ENCODE results near the gene TUBGCP2. TPM values are rescaled to one million over a fixed set of nuclear protein-coding genes. Genes with fewer than 3 reads are reported as not detected.

TUBGCP2 gene
- total RNA-seq, 1 donor from 2014 or later, result 56.2 TPM

DNA sequence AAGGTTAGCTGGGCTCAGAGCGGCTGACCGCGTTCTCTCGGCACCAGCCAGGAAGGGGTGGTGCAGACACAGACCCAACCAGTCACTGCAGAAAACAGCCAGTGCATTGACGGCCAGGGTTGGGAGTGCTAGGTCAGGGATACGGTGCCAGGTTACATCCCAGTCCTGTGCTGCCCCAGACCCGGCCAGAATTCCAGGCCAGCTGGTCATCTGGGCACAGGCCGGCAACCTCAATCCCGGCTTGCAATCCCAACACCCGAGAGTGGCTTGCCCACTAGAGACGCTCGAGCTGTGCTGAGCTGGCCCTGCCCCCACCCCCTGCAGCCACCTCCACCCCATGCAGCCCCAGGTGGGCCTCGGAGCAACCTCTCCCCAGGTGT lies 42.3 kb upstream of the TUBGCP2 start:
- no peak for TF ChIP-seq EZH2 (IDR thresholded peaks at IDR 0.05; ENCODE audit: insufficient read depth, low read length)
- TF ChIP-seq, protein P1, sequence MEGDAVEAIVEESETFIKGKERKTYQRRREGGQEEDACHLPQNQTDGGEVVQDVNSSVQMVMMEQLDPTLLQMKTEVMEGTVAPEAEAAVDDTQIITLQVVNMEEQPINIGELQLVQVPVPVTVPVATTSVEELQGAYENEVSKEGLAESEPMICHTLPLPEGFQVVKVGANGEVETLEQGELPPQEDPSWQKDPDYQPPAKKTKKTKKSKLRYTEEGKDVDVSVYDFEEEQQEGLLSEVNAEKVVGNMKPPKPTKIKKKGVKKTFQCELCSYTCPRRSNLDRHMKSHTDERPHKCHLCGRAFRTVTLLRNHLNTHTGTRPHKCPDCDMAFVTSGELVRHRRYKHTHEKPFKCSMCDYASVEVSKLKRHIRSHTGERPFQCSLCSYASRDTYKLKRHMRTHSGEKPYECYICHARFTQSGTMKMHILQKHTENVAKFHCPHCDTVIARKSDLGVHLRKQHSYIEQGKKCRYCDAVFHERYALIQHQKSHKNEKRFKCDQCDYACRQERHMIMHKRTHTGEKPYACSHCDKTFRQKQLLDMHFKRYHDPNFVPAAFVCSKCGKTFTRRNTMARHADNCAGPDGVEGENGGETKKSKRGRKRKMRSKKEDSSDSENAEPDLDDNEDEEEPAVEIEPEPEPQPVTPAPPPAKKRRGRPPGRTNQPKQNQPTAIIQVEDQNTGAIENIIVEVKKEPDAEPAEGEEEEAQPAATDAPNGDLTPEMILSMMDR (IDR thresholded peaks at IDR 0.05; ENCODE audit: insufficient read depth, low read depth, low read length), result no peak
- H3K27ac Mint-ChIP-seq (ENCODE audit: unreplicated experiment), result no peak overlapping the region
- no peak overlapping the region for H3K4me3 Mint-ChIP-seq (ENCODE audit: unreplicated experiment)
- H3K9ac ChIP-seq (ENCODE audit: low read length), result no peak overlapping the region
- H2AFZ ChIP-seq (ENCODE audit: low read depth, low read length), result no peak overlapping the region
- H3K27me3 ChIP-seq (ENCODE audit: insufficient read depth, low read length), result no peaks in the 10 kb centered on the region
- no peaks in the 10 kb centered on the region for H3K9me3 Mint-ChIP-seq (ENCODE audit: unreplicated experiment)
- no peaks in the 10 kb centered on the region for H3K36me3 ChIP-seq (ENCODE audit: insufficient read depth, low read length)
- no peaks in the 10 kb centered on the region for H3K27me3 Mint-ChIP-seq (ENCODE audit: low read depth, unreplicated experiment)
- H3K4me1 Mint-ChIP-seq (ENCODE audit: low read depth, unreplicated experiment), result no peaks in the 10 kb centered on the region
- H4K20me1 ChIP-seq (ENCODE audit: insufficient read depth, low read length), result no peaks in the 10 kb centered on the region
- no peaks in the 10 kb centered on the region for H3K4me1 ChIP-seq (ENCODE audit: insufficient read depth, low read length)
- DNase-seq (ENCODE audit: low read depth) (no peak), FAIRE-seq (no peak)
- no peaks in the 10 kb centered on the region for H3K36me3 Mint-ChIP-seq (ENCODE audit: low read depth, unreplicated experiment)
- no peaks in the 10 kb centered on the region for H3K79me2 ChIP-seq (ENCODE audit: insufficient read depth, low read length)
- no peaks in the 10 kb centered on the region for H3K9me3 ChIP-seq (ENCODE audit: insufficient read depth, low read depth, low read length)
- H3K4me3 ChIP-seq (ENCODE audit: insufficient read depth, low read depth, low read length), result no peak overlapping the region
- H3K27ac ChIP-seq (ENCODE audit: low read depth, low read length), result no peak overlapping the region
- H3K4me2 ChIP-seq (ENCODE audit: low read length), result no peak overlapping the region

DNA sequence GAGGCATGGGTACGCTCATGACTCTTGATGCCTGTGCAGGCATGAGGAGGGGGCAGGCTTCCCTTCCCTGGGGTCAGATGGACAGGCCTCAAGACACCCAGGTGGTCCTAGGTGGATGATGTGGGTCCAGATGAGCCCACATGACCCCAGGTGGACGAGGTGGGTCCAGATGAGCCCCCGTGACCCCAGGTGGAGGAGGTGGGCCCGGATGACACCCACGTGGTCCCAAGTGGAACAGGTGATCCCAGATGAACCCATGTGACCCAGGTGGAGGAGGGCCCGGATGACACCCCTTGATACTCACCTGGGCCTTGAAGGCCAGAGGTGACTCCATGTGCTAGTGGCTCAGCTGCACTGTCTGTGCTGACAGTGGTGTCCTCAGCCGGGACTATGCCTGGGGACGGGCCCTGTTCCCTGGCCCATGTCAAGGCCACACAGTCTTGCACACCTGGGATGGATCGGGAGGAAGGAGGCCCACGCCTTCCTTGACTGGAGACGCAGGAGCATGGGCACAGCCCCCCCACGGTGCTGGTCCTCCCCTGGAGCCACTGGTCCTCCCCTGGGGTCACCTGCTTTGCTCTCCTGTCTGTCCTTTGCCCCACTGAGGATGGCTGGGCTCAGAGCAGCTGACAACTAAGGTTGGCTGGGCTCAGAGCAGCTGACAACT lies 41.7 kb upstream of the TUBGCP2 start:
- FAIRE-seq, result no peak
- Histone ChIP-seq H4K20me1 (ENCODE audit: insufficient read depth, low read length) (no peaks in the 10 kb centered on the region), H3K9ac (ENCODE audit: low read length) (no peak overlapping the region), H3K9me3 (ENCODE audit: insufficient read depth, low read depth, low read length) (no peaks in the 10 kb centered on the region), H3K4me2 (ENCODE audit: low read length) (no peak overlapping the region), H3K27ac (ENCODE audit: low read depth, low read length) (no peak overlapping the region), H3K4me1 (ENCODE audit: insufficient read depth, low read length) (no peaks in the 10 kb centered on the region), H3K79me2 (ENCODE audit: insufficient read depth, low read length) (no peaks in the 10 kb centered on the region), H3K27me3 (ENCODE audit: insufficient read depth, low read length) (no peaks in the 10 kb centered on the region), H2AFZ (ENCODE audit: low read depth, low read length) (no peak overlapping the region), H3K4me3 (ENCODE audit: insufficient read depth, low read depth, low read length) (no peak overlapping the region), H3K36me3 (ENCODE audit: insufficient read depth, low read length) (no peaks in the 10 kb centered on the region)
- H3K9me3 Mint-ChIP-seq (ENCODE audit: unreplicated experiment), result peaks cover 2% of the 10 kb centered on the region
- no peak overlapping the region for H3K4me3 Mint-ChIP-seq (ENCODE audit: unreplicated experiment)
- no peaks in the 10 kb centered on the region for H3K27me3 Mint-ChIP-seq (ENCODE audit: low read depth, unreplicated experiment)
- no peaks in the 10 kb centered on the region for H3K36me3 Mint-ChIP-seq (ENCODE audit: low read depth, unreplicated experiment)
- H3K27ac Mint-ChIP-seq (ENCODE audit: unreplicated experiment), result no peak overlapping the region
- no peak for DNase-seq (ENCODE audit: low read depth)
- no peaks in the 10 kb centered on the region for H3K4me1 Mint-ChIP-seq (ENCODE audit: low read depth, unreplicated experiment)
- TF ChIP-seq EZH2 (IDR thresholded peaks at IDR 0.05; ENCODE audit: insufficient read depth, low read length), result no peak
- TF ChIP-seq, protein P1 (IDR thresholded peaks at IDR 0.05; ENCODE audit: insufficient read depth, low read depth, low read length), result no peak

DNA sequence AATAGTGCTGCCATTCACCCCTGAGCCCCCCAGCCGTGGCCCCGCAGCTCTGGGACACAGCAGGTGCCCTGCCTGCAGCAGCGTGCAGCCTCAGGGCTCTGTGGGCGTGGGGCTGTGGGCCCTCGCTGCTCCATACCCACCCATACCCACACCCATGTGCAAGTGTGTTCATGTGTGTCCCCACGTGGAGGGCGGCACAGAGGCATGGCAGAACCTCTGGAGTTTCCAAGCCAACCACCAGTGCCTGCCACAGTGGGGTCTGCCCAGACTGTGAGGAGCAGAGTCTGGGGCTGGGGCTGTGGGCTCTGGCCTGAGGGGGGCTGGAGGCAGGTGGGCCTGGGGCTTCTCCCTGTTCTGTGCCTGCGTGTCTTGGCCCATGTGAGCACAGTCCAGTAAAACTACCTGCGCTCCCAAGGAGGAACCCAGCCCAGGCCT lies 40.9 kb upstream of the TUBGCP2 start:
- Histone ChIP-seq H3K9me3 (ENCODE audit: insufficient read depth, low read depth, low read length) (no peaks in the 10 kb centered on the region), H3K9ac (ENCODE audit: low read length) (no peak overlapping the region), H3K4me3 (ENCODE audit: insufficient read depth, low read depth, low read length) (no peak overlapping the region), H3K27ac (ENCODE audit: low read depth, low read length) (no peak overlapping the region), H3K79me2 (ENCODE audit: insufficient read depth, low read length) (no peaks in the 10 kb centered on the region), H4K20me1 (ENCODE audit: insufficient read depth, low read length) (no peaks in the 10 kb centered on the region), H3K4me2 (ENCODE audit: low read length) (no peak overlapping the region), H3K36me3 (ENCODE audit: insufficient read depth, low read length) (no peaks in the 10 kb centered on the region), H3K4me1 (ENCODE audit: insufficient read depth, low read length) (no peaks in the 10 kb centered on the region), H3K27me3 (ENCODE audit: insufficient read depth, low read length) (peaks cover 2% of the 10 kb centered on the region), H2AFZ (ENCODE audit: low read depth, low read length) (no peak overlapping the region)
- Mint-ChIP-seq H3K9me3 (ENCODE audit: unreplicated experiment) (peaks cover 2% of the 10 kb centered on the region), H3K4me3 (ENCODE audit: unreplicated experiment) (no peak overlapping the region), H3K27ac (ENCODE audit: unreplicated experiment) (no peak overlapping the region), H3K4me1 (ENCODE audit: low read depth, unreplicated experiment) (no peaks in the 10 kb centered on the region), H3K27me3 (ENCODE audit: low read depth, unreplicated experiment) (no peaks in the 10 kb centered on the region), H3K36me3 (ENCODE audit: low read depth, unreplicated experiment) (peaks cover 2% of the 10 kb centered on the region)
- FAIRE-seq (no peak), DNase-seq (ENCODE audit: low read depth) (no peak)
- TF ChIP-seq EZH2 (IDR thresholded peaks at IDR 0.05; ENCODE audit: insufficient read depth, low read length), result no peak
- TF ChIP-seq, protein P1 (IDR thresholded peaks at IDR 0.05; ENCODE audit: insufficient read depth, low read depth, low read length), result no peak
